Left forelimb (tissue), 1 donor: ENCODE measurements around the gene AKR1C3.

ENCODE experiments used
- DNase-seq: peaks from one replicate; pipeline ENCODE4 v3.0.0-alpha.2; 2018; ENCODE audit warnings: low spot score

The AKR1C3 gene

GRCh38 chr10:5142199-5142598 is 48.0 kb downstream of the AKR1C3 start:
- DNase-seq = no peak

GRCh38 chr10:5143137-5143536 is 48.9 kb downstream of the AKR1C3 start:
- no peak for DNase-seq

GRCh38 chr10:5146920-5147254 is 52.7 kb downstream of the AKR1C3 start:
- DNase-seq = no peak

GRCh38 chr10:5147255-5147980 is 53.2 kb downstream of the AKR1C3 start:
- DNase-seq = no peak

GRCh38 chr10:5147981-5148677 is 53.9 kb downstream of the AKR1C3 start:
- no peak for DNase-seq

GRCh38 chr10:5148678-5149032 is 54.4 kb downstream of the AKR1C3 start:
- no peak for DNase-seq

GRCh38 chr10:5151076-5151475 is 56.9 kb downstream of the AKR1C3 start:
- DNase-seq = no peak

GRCh38 chr10:5155951-5156350 is 61.7 kb downstream of the AKR1C3 start:
- no peak for DNase-seq
